ENCODE data around the gene KRTAP10-6. TPM values are rescaled to one million over a fixed set of nuclear protein-coding genes. Genes with fewer than 3 reads are reported as not detected.
A peak's percentile ranks its signal among the peaks of the same experiment; 100 is the strongest.

The KRTAP10-6 gene
- total RNA-seq, 2 donors from 2014 or later, result not detected

DNA sequence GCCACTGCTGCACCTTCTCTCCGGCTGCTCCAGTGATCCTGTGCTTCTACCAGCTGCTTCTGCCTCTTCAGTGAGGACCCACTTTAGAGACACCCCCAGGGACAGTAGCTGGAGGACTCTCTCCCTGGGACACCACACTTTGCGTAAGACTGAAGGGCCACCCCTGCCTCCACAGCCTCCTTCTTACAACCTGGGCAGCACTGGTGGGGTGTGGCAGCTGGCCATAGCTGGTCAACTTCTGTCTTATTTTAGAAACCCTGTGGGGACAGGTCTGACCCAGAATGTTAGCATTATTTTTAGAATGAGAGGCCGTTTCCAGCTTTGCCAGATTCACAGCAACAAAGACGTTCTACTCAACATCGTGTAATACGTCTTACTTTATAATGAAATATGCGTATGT is 33.5 kb upstream of the KRTAP10-6 start:
- DNase-seq (no peak), ATAC-seq (no peak)
- no peaks in the 10 kb centered on the region for H3K36me3 ChIP-seq (replicated peaks in 1 of 2; ENCODE audit: insufficient read depth in 1 of 2, low read depth in 2 of 2)
- 73 to 81% methylated on average over 7 of the region's 7 CpGs for WGBS, 2 donors
- H3K27me3 ChIP-seq, result no peaks in the 10 kb centered on the region
- TF ChIP-seq, protein P1, sequence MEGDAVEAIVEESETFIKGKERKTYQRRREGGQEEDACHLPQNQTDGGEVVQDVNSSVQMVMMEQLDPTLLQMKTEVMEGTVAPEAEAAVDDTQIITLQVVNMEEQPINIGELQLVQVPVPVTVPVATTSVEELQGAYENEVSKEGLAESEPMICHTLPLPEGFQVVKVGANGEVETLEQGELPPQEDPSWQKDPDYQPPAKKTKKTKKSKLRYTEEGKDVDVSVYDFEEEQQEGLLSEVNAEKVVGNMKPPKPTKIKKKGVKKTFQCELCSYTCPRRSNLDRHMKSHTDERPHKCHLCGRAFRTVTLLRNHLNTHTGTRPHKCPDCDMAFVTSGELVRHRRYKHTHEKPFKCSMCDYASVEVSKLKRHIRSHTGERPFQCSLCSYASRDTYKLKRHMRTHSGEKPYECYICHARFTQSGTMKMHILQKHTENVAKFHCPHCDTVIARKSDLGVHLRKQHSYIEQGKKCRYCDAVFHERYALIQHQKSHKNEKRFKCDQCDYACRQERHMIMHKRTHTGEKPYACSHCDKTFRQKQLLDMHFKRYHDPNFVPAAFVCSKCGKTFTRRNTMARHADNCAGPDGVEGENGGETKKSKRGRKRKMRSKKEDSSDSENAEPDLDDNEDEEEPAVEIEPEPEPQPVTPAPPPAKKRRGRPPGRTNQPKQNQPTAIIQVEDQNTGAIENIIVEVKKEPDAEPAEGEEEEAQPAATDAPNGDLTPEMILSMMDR (IDR thresholded peaks at IDR 0.05), result no peak
- TF ChIP-seq POLR2A (IDR thresholded peaks at IDR 0.05), result no peak
- H3K4me1 ChIP-seq, result no peaks in the 10 kb centered on the region
- peaks cover 0 to 14% (median 0%) of the 10 kb centered on the region in 3 donors for H3K9me3 ChIP-seq
- no peak overlapping the region for H3K27ac ChIP-seq
- no peak overlapping the region for H3K4me3 ChIP-seq
- intact Hi-C loops (cut with DNase I), result no loop called here

GRCh38 chr21:44623575-44623974 is 31.3 kb upstream of the KRTAP10-6 start:
- no peak for ATAC-seq
- TF ChIP-seq, protein P1 (IDR thresholded peaks at IDR 0.05), result no peak
- TF ChIP-seq POLR2A (IDR thresholded peaks at IDR 0.05), result no peak
- no peak overlapping the region for H3K27ac ChIP-seq

DNA sequence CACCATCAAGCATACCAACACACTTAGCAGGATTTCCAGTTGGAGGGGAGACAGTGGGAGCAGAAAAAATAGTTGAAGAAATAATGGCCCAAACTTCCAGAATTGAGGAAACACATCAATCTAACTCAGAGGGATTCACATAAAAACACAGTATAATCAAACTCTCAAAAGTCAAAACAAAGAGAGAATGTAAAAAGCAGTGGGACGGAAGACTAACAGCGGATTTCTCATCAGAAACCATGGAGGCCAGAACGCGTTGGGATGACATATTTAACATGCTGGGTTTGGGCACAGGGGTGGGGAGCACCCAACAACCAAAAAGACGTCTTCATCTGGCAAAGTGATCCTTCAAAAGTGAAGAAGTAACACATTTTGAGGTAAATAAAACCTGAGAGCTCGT is 27.6 kb upstream of the KRTAP10-6 start:
- 79 to 80% methylated on average over 6 of the region's 6 CpGs for WGBS, 2 donors
- no peaks in the 10 kb centered on the region for H3K4me1 ChIP-seq
- intact Hi-C loops (cut with DNase I), result no loop called here
- no peak overlapping the region for H3K4me3 ChIP-seq
- ATAC-seq (no peak), DNase-seq (no peak)
- H3K27ac ChIP-seq, result no peak overlapping the region
- TF ChIP-seq, protein P1 (IDR thresholded peaks at IDR 0.05), result no peak
- no peak for TF ChIP-seq POLR2A (IDR thresholded peaks at IDR 0.05)
- H3K9me3 ChIP-seq, result peaks cover 0 to 14% (median 0%) of the 10 kb centered on the region in 3 donors
- H3K27me3 ChIP-seq, result no peaks in the 10 kb centered on the region
- H3K36me3 ChIP-seq (replicated peaks in 1 of 2; ENCODE audit: insufficient read depth in 1 of 2, low read depth in 2 of 2), result no peaks in the 10 kb centered on the region

More at GRCh38 chr21:44623575-44623974, 31.3 kb upstream of the KRTAP10-6 start:
- H3K9me3 ChIP-seq, result peaks cover 0 to 14% (median 0%) of the 10 kb centered on the region in 3 donors
- no peak overlapping the region for H3K4me3 ChIP-seq
- H3K4me1 ChIP-seq, result no peaks in the 10 kb centered on the region
- DNase-seq, result no peak
- intact Hi-C loops (cut with DNase I), result no loop called here
- H3K27me3 ChIP-seq, result no peaks in the 10 kb centered on the region
- no peaks in the 10 kb centered on the region for H3K36me3 ChIP-seq (replicated peaks in 1 of 2; ENCODE audit: insufficient read depth in 1 of 2, low read depth in 2 of 2)

- DNase-seq (no peak), ATAC-seq (no peak)
Measured at GRCh38 chr21:44618909-44619308, 26.6 kb upstream of the KRTAP10-6 start.

DNA sequence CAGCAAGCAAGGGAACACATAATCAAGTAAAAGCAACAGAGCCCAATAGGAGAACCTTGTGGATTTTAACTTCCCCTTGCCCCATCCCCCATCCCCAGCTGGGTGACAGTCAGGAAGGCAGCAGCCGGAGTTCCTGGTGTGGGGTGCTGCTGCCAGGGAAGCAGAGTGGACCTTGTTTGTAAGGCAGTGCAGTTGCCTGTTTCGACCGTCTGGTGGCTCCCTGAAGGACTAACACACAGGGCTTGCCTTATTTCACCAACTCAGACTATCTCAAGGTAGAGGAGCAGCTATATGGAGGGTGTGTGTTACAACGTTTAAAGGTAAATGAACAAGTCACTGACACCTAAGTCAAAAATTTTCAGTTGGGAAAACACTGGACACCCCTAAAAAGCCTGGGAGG is 26.2 kb upstream of the KRTAP10-6 start:
- H3K27ac ChIP-seq, result no peak overlapping the region
- no peaks in the 10 kb centered on the region for H3K27me3 ChIP-seq
- no peaks in the 10 kb centered on the region for H3K36me3 ChIP-seq (replicated peaks in 1 of 2; ENCODE audit: insufficient read depth in 1 of 2, low read depth in 2 of 2)
- intact Hi-C loops (cut with DNase I), result no loop called here
- TF ChIP-seq, protein P1 (IDR thresholded peaks at IDR 0.05), result peak in 1 of 7 experiments; percentile 12
- TF ChIP-seq POLR2A (IDR thresholded peaks at IDR 0.05), result no peak
- H3K9me3 ChIP-seq, result peaks cover 0 to 12% (median 0%) of the 10 kb centered on the region in 3 donors
- H3K4me3 ChIP-seq, result no peak overlapping the region
- H3K4me1 ChIP-seq, result no peaks in the 10 kb centered on the region
- DNase-seq, result peak in 2 of 4 donors; percentile 13 to 30
- WGBS, 2 donors, result 7 to 13% methylated on average over 4 of the region's 4 CpGs
- no peak for ATAC-seq

More at GRCh38 chr21:44618909-44619308, 26.6 kb upstream of the KRTAP10-6 start:
- Histone ChIP-seq H3K4me3 (no peak overlapping the region), H3K4me1 (no peaks in the 10 kb centered on the region), H3K9me3 (peaks cover 0 to 14% (median 0%) of the 10 kb centered on the region in 3 donors), H3K27ac (no peak overlapping the region), H3K36me3 (replicated peaks in 1 of 2; ENCODE audit: insufficient read depth in 1 of 2, low read depth in 2 of 2) (no peaks in the 10 kb centered on the region), H3K27me3 (no peaks in the 10 kb centered on the region)
- 60 to 64% methylated on average over 3 of the region's 3 CpGs for WGBS, 2 donors
- TF ChIP-seq, protein P1 (IDR thresholded peaks at IDR 0.05), result no peak
- TF ChIP-seq POLR2A (IDR thresholded peaks at IDR 0.05), result no peak
- intact Hi-C loops (cut with DNase I), result no loop called here

Measured in body of pancreas (tissue), 4 donors.